Lower leg skin (tissue), 4 donors: ENCODE measurements around the gene SDK1. TPM values are rescaled to one million over a fixed set of nuclear protein-coding genes. Genes with fewer than 3 reads are reported as not detected.

Experiments used
- DNase-seq, 2 donors: peaks; one replicate each; pipeline ENCODE4 v3.0.0-alpha.2; 2019; ENCODE audit warnings: low spot score in 2 of 2
- H3K4me3 ChIP-seq: fragments of 200-600 bp; sonication (generic); 2 replicates; pipeline ENCODE4 v1.5.1; 2017; ENCODE audit warnings: mild to moderate bottlenecking, low read depth; ENCODE audit not compliant: poor library complexity, severe bottlenecking
- POLR2A ChIP-seq, 2 donors: fragments of 450-650 bp; IDR thresholded peaks; one replicate each; pipeline ENCODE4 v1.6.1; 2016 to 2017; ENCODE audit warnings: antibody characterized with exemption in 2 of 2, mild to moderate bottlenecking in 1 of 2, moderate library complexity in 1 of 2
- WGBS, 2 donors: methylation state at CpG; one replicate each; pipeline ENCODE4 v1.1.5; 2018; 5-methylcytosine and 5-hydroxymethylcytosine counted together
- intact Hi-C: fragments of 100-400 bp; cut with DNase I; formaldehyde crosslinking; loops from one replicate; pipeline ENCODE4 v1.15.0; 2023; ENCODE audit warnings: low total_unique reads
- total RNA-seq, 4 donors: library from RNA; depleted of rRNA; stranded (reverse); fragments of >200 nt; gene quantifications; one replicate each; pipeline ENCODE4 v1.1.0, GENCODE V29; 2016
- TF ChIP-seq, protein P1 (sequence below), 3 donors: fragments of 450-650 bp; IDR thresholded peaks; one replicate each; pipeline ENCODE4 v1.5.1; 2016; ENCODE audit warnings: antibody characterized with exemption in 3 of 3, mild to moderate bottlenecking in 3 of 3, moderate library complexity in 2 of 3

Gene SDK1
- total RNA-seq, 4 donors from 2014 or later = 1.9 to 7.2 (median 5.1) TPM

DNA sequence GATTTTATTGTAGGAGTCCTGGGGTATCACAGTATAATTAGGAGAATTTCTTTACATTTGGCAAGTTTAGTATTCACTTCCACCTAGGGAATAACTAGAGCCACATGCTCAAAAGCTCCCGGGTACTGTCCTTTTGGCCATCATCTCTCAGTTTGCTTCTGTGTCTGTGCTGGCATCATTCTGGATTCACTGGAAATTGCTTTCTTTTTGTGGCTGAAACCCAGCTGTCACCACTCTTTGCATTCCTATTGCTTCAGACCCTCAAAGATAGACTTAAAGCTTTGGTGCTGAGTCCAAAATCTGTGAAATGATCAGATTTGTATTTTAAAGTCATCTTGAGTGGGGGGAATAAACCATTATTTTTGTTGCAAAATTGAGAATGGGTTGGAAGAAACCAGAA lies 8.9 kb downstream of the SDK1 start:
- intact Hi-C loops = no loop called here
- 69 to 73% methylated on average over 1 of the region's 1 CpG for WGBS, 2 donors
- DNase-seq = no peak
- H3K4me3 ChIP-seq = no peak overlapping the region
- no peak for TF ChIP-seq POLR2A (IDR thresholded peaks at IDR 0.05)
- TF ChIP-seq, protein P1, sequence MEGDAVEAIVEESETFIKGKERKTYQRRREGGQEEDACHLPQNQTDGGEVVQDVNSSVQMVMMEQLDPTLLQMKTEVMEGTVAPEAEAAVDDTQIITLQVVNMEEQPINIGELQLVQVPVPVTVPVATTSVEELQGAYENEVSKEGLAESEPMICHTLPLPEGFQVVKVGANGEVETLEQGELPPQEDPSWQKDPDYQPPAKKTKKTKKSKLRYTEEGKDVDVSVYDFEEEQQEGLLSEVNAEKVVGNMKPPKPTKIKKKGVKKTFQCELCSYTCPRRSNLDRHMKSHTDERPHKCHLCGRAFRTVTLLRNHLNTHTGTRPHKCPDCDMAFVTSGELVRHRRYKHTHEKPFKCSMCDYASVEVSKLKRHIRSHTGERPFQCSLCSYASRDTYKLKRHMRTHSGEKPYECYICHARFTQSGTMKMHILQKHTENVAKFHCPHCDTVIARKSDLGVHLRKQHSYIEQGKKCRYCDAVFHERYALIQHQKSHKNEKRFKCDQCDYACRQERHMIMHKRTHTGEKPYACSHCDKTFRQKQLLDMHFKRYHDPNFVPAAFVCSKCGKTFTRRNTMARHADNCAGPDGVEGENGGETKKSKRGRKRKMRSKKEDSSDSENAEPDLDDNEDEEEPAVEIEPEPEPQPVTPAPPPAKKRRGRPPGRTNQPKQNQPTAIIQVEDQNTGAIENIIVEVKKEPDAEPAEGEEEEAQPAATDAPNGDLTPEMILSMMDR (IDR thresholded peaks at IDR 0.05) = no peak

DNA sequence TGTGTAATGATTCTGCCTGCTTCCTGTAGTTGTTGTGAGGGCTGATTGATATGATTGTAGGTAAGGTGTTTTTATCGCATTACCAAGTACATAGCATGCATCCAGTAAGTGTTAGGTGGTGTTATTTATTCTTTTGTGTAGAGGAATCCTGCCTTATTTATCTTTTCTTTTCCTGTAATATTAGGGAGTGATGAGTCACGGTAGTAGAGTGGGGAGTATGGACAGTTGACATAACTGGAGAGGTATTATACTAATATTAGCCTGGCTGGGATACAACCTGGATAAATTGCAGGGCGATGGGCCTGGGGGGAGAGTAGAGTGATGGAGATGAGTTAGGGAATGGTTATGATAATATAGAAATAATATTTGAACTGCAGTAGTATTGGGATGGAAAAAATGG lies 9.8 kb downstream of the SDK1 start:
- H3K4me3 ChIP-seq = no peak overlapping the region
- intact Hi-C loops = no loop called here
- TF ChIP-seq, protein P1 (IDR thresholded peaks at IDR 0.05) = no peak
- TF ChIP-seq POLR2A (IDR thresholded peaks at IDR 0.05) = no peak
- DNase-seq = no peak
- WGBS, 2 donors = 88 to 96% methylated on average over 3 of the region's 3 CpGs

DNA sequence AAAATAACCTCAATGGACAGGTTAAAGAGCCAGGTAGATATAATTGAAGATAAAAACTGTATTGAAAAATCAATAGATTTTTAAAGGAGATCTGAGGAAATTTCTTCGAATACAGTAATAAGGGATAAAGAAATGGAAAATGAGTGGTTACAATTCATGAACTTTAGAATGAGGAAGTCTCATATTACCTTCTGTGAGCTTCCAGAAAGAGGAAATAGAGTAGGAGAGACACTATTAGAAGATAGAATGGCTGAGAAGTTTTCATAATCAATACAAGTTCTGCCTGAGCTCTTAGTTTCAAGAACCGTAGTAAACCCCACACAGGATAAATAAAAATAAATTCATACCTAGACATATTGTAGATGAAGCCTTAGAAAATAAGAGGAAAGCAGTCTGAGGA lies 11.5 kb downstream of the SDK1 start:
- intact Hi-C loops = no loop called here
- TF ChIP-seq, protein P1 (IDR thresholded peaks at IDR 0.05) = no peak
- no peak for TF ChIP-seq POLR2A (IDR thresholded peaks at IDR 0.05)
- DNase-seq = no peak
- 77 to 88% methylated on average over 2 of the region's 2 CpGs for WGBS, 2 donors
- no peak overlapping the region for H3K4me3 ChIP-seq

DNA sequence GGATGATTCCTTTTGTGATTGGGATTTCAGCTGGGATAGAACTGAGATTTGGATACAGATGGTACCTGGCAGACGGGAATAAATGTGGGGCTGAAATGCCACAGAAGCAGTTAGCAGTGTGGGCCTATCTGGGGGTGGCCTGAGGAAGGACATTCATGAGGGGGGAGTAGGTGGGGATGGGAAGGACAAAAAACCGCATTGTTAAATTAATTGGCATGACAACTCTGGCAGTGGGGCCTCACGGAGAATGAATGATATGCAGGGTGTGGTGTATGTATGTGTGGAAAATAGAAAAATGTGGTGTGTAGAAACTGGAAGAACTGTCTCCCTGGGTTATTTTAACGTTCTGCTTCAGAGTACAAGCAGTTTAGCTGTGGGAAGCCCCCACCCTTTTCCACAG lies 17.8 kb downstream of the SDK1 start:
- intact Hi-C loops = no loop called here
- 60 to 79% methylated on average over 4 of the region's 4 CpGs for WGBS, 2 donors

DNA sequence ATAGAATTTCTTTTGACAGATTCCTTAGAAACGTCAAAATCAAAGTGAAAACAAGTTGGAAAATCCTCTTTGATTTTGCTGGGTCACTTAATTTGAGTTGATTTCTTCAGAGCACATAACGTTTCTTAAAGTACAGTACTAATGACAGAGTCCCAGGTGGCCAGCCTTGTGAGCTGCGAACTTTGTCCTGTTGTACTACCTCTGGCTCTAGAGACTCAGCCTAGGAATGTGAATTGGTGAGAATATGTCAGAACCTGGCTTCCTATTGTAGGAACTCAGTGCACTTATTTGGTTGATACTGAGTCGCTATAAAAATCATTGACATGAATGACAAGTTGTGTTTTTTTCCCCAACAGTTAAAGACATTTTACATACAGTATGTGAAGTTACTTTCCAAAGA lies 20.2 kb downstream of the SDK1 start:
- no peak for DNase-seq
- WGBS, 2 donors = 71 to 83% methylated on average over 4 of the region's 4 CpGs
- H3K4me3 ChIP-seq = no peak overlapping the region
- TF ChIP-seq, protein P1 (IDR thresholded peaks at IDR 0.05) = no peak
- no peak for TF ChIP-seq POLR2A (IDR thresholded peaks at IDR 0.05)
- intact Hi-C loops = no loop called here

More for the DNA sequence above, 17.8 kb downstream of the SDK1 start:
- DNase-seq = no peak
- H3K4me3 ChIP-seq = no peak overlapping the region
- TF ChIP-seq POLR2A (IDR thresholded peaks at IDR 0.05) = no peak

DNA sequence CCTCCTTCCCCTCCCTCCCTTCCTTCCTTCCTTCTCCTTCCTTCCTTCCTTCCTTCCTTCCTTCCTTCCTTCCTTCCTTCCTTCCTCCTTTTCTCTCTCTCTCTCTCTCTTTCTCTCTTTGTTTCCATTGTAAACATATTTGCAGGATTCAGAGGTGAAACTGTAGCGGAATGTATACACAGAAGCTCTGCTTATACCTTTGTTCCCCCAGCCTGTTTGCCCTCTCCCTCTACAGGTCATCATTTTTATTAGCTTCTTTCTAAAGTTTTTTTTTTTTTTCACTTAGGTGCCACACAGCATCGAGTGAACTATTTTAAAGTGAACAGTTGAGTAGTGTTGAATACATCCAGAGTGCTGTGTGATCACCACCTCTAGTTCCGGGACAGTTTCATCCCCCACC lies 20.7 kb downstream of the SDK1 start:
- H3K4me3 ChIP-seq = no peak overlapping the region
- WGBS, 2 donors = 95% methylated on average over 3 of the region's 3 CpGs
- TF ChIP-seq, protein P1 (IDR thresholded peaks at IDR 0.05) = no peak
- no peak for TF ChIP-seq POLR2A (IDR thresholded peaks at IDR 0.05)
- intact Hi-C loops = no loop called here
- DNase-seq = no peak
